Immature natural killer cell (primary cell): ENCODE data around the gene GRM3. TPM values are rescaled to one million over a fixed set of nuclear protein-coding genes. Genes with fewer than 3 reads are reported as not detected.

Source experiments
- DNase-seq, 3 donors: peaks; one replicate each; pipeline ENCODE4 v3.0.0; 2022; ENCODE audit warnings: mixed read lengths in 1 of 3
- H3K27ac Mint-ChIP-seq, 6 donors: one replicate each; pipeline ENCODE4 v1.8.0; 2020; ENCODE audit warnings: mixed read lengths in 6 of 6, mild to moderate bottlenecking in 5 of 6, inconsistent platforms in 4 of 6, moderate library complexity in 3 of 6
- H3K27me3 Mint-ChIP-seq, 3 donors: one replicate each; pipeline ENCODE4 v1.8.0; 2020 to 2021; ENCODE audit warnings: low read depth in 3 of 3, mild to moderate bottlenecking in 3 of 3, mixed read lengths in 3 of 3, moderate library complexity in 3 of 3, inconsistent platforms in 1 of 3
- H3K36me3 Mint-ChIP-seq, 3 donors: one replicate each; pipeline ENCODE4 v1.8.0; 2020; ENCODE audit warnings: mixed read lengths in 3 of 3, inconsistent platforms in 2 of 3, mild to moderate bottlenecking in 2 of 3
- H3K4me1 Mint-ChIP-seq, 2 donors: one replicate each; pipeline ENCODE4 v1.8.0; 2020; ENCODE audit warnings: inconsistent platforms in 2 of 2, mild to moderate bottlenecking in 2 of 2, mixed read lengths in 2 of 2, moderate library complexity in 1 of 2
- H3K4me3 Mint-ChIP-seq, 5 donors: one replicate each; pipeline ENCODE4 v1.8.0; 2020; ENCODE audit warnings: mild to moderate bottlenecking in 5 of 5, mixed read lengths in 5 of 5, inconsistent platforms in 3 of 5, moderate library complexity in 3 of 5
- H3K9me3 Mint-ChIP-seq, 6 donors: one replicate each; pipeline ENCODE4 v1.8.0; 2020; ENCODE audit warnings: mild to moderate bottlenecking in 6 of 6, mixed read lengths in 6 of 6, inconsistent platforms in 4 of 6, moderate library complexity in 3 of 6
- polyA plus RNA-seq, 3 donors: library from polyadenylated mRNA; unstranded; fragments of 300-500 nt; fragmentation: Illumina TruSeq; gene quantifications; one replicate each; pipeline ENCODE4 v1.2.3, GENCODE V29; 2021

The GRM3 gene
- polyA plus RNA-seq, 3 donors from 2014 or later, result not detected

DNA sequence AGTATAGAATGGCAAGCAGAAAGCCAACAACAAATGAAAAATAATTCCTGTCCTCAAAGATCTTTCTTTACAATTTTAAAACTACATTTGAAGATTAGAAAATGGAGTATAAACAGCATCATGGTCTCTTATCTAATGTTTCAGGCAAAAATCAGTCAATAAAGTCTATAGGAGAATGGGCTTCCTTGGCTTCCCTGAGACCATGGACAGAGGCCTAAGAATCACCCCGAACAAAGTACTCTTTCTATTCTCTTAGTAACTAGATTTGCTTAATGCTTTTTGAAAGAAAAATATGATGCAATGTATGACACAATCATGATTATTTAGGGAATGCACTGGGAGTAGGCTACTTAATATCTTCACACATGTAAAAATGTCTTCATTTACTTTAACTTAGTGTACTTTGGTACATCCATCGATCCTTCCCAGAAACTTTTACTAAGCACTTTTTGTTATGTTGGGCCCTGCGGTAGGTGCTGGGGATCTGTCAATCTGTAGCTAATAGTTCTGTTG is 17.3 kb downstream of the GRM3 start:
- Mint-ChIP-seq H3K9me3 (peaks cover 2 to 12% (median 2%) of the 10 kb centered on the region in 6 donors), H3K4me3 (no peak overlapping the region), H3K27me3 (peaks cover 0 to 2% (median 0%) of the 10 kb centered on the region in 3 donors), H3K36me3 (no peaks in the 10 kb centered on the region), H3K27ac (no peak overlapping the region), H3K4me1 (no peaks in the 10 kb centered on the region)
- no peak for DNase-seq

DNA sequence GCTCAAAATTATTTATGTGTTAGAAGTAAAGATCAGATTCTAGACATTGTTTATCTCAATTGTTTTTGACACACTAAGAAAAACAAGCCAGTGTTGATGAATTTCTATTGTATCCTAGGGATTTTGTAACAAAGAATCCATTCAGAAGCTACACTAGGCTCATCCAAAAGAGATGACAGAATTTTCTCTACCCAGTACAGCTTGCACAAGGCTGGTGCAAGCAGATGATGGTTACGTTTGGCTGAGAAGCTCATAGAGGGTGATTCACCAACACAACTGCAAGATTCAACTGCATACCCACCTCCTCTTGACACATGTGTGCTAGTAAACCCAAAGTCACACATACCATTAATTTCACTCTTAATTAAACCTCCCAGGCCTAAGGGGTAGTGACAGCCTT is 20.8 kb downstream of the GRM3 start:
- no peak overlapping the region for H3K27ac Mint-ChIP-seq

GRCh38 chr7:86664991-86665390 is 21.3 kb downstream of the GRM3 start:
- Mint-ChIP-seq H3K36me3 (no peaks in the 10 kb centered on the region), H3K27me3 (peaks cover 0 to 2% (median 0%) of the 10 kb centered on the region in 3 donors), H3K4me1 (no peaks in the 10 kb centered on the region), H3K27ac (no peak overlapping the region), H3K9me3 (peaks cover 2 to 24% (median 4%) of the 10 kb centered on the region in 6 donors), H3K4me3 (no peak overlapping the region)
- DNase-seq, result no peak

More for the DNA sequence above, 20.8 kb downstream of the GRM3 start:
- DNase-seq, result no peak
- Mint-ChIP-seq H3K4me3 (no peak overlapping the region), H3K27me3 (peaks cover 0 to 2% (median 0%) of the 10 kb centered on the region in 3 donors), H3K9me3 (peaks cover 0 to 19% (median 2%) of the 10 kb centered on the region in 6 donors), H3K4me1 (no peaks in the 10 kb centered on the region), H3K36me3 (no peaks in the 10 kb centered on the region)

DNA sequence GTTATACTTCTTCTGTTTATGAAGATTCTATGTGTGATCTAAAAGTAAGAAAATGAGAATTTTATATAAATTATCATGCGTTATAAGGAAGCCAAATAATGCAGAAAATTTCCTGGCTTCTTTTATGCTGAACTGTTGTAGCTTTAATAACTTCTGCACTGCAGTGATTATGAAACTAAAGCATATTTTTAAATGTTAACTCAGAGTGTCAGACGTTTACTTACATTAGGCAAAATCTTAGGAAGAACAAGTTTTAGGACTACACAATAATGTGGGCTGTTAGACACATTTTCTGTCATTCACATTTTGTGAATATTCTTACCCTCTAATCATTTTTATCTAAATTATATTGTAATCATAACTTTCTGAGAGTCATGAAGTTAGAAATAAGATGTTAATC is 22.0 kb downstream of the GRM3 start:
- Mint-ChIP-seq H3K9me3 (peaks cover 2 to 24% (median 6%) of the 10 kb centered on the region in 6 donors), H3K36me3 (no peaks in the 10 kb centered on the region), H3K4me3 (no peak overlapping the region), H3K4me1 (no peaks in the 10 kb centered on the region), H3K27me3 (peaks cover 0 to 2% (median 2%) of the 10 kb centered on the region in 3 donors), H3K27ac (no peak overlapping the region)
- DNase-seq, result no peak

GRCh38 chr7:86667732-86668131 is 24.0 kb downstream of the GRM3 start:
- Mint-ChIP-seq H3K4me1 (no peaks in the 10 kb centered on the region), H3K36me3 (no peaks in the 10 kb centered on the region), H3K27me3 (peaks cover 0 to 2% (median 2%) of the 10 kb centered on the region in 3 donors), H3K4me3 (no peak overlapping the region), H3K27ac (no peak overlapping the region), H3K9me3 (peaks cover 2 to 36% (median 9%) of the 10 kb centered on the region in 6 donors)
- DNase-seq, result no peak

- DNase-seq, result no peak
- Mint-ChIP-seq H3K27ac (no peak overlapping the region), H3K4me3 (no peak overlapping the region), H3K9me3 (peaks cover 2 to 38% (median 10%) of the 10 kb centered on the region in 6 donors), H3K36me3 (no peaks in the 10 kb centered on the region), H3K4me1 (no peaks in the 10 kb centered on the region), H3K27me3 (peaks cover 0 to 2% (median 2%) of the 10 kb centered on the region in 3 donors)
These were observed 24.6 kb downstream of the GRM3 start for GRCh38 chr7:86668315-86668714.

DNA sequence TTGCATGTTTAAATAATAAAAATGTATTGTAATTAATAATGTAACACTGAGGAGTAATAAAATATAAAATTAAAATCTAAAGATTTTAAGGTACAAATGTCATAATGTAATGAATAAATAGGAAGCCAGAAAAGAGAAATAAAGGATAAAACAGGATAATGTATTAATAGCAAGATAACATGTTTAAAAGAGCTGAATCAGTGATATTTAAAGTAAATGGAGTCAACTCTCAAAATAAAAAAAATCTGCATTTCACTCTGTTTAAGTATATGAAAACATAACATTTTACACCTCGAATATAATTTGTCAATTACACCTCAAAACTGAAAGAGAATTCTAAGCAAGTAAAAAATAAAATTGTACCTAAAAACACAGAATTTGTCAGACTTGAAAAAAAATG is 44.1 kb downstream of the GRM3 start:
- Mint-ChIP-seq H3K27ac (no peak overlapping the region), H3K27me3 (no peaks in the 10 kb centered on the region), H3K36me3 (no peaks in the 10 kb centered on the region), H3K4me3 (no peak overlapping the region), H3K9me3 (peaks cover 0 to 12% (median 5%) of the 10 kb centered on the region in 6 donors), H3K4me1 (no peaks in the 10 kb centered on the region)
- DNase-seq, result no peak

DNA sequence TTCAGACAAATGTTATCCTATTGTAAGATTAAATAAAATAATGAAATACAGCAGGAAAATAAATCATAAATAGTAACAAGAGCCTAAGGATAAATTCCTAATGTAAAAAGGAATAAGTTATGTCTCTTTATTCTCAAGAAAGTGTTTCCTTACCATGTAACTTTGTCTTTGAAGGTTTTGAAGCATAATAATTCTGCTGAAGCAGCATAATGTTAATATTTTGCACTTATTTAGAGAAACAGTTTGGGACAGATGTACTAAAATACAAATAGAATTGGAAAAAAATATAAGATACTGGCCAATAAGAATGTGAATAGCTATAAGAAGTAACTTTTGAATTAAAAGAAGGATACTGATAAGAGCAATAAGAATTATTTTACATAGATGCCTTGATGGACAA is 45.7 kb downstream of the GRM3 start:
- H3K27me3 Mint-ChIP-seq, result no peaks in the 10 kb centered on the region
- H3K27ac Mint-ChIP-seq, result no peak overlapping the region
- no peak overlapping the region for H3K4me3 Mint-ChIP-seq
- peaks cover 0 to 8% (median under 1%) of the 10 kb centered on the region in 6 donors for H3K9me3 Mint-ChIP-seq
- no peaks in the 10 kb centered on the region for H3K4me1 Mint-ChIP-seq
- H3K36me3 Mint-ChIP-seq, result no peaks in the 10 kb centered on the region
- no peak for DNase-seq

- no peaks in the 10 kb centered on the region for H3K36me3 Mint-ChIP-seq
- H3K4me3 Mint-ChIP-seq, result no peak overlapping the region
- no peak for DNase-seq
- no peaks in the 10 kb centered on the region for H3K27me3 Mint-ChIP-seq
- no peak overlapping the region for H3K27ac Mint-ChIP-seq
- H3K9me3 Mint-ChIP-seq, result peaks cover 0 to 6% (median 2%) of the 10 kb centered on the region in 6 donors
- no peaks in the 10 kb centered on the region for H3K4me1 Mint-ChIP-seq
These were observed 49.0 kb downstream of the GRM3 start for GRCh38 chr7:86692755-86693154.

GRCh38 chr7:86706406-86706805 is 62.7 kb downstream of the GRM3 start:
- Mint-ChIP-seq H3K4me3 (no peak overlapping the region), H3K27ac (no peak overlapping the region), H3K4me1 (no peaks in the 10 kb centered on the region), H3K36me3 (no peaks in the 10 kb centered on the region), H3K27me3 (peaks cover 0 to under 1% (median 0%) of the 10 kb centered on the region in 3 donors), H3K9me3 (peaks cover 0 to 17% (median 8%) of the 10 kb centered on the region in 6 donors)
- no peak for DNase-seq

- H3K4me1 Mint-ChIP-seq, result no peaks in the 10 kb centered on the region
- H3K27me3 Mint-ChIP-seq, result peaks cover 0 to 3% (median 0%) of the 10 kb centered on the region in 3 donors
- H3K36me3 Mint-ChIP-seq, result no peaks in the 10 kb centered on the region
- peaks cover 2 to 18% (median 9%) of the 10 kb centered on the region in 6 donors for H3K9me3 Mint-ChIP-seq
- no peak overlapping the region for H3K27ac Mint-ChIP-seq
- no peak for DNase-seq
- H3K4me3 Mint-ChIP-seq, result no peak overlapping the region
These were observed 64.4 kb downstream of the GRM3 start for GRCh38 chr7:86708031-86708680.

GRCh38 chr7:86720306-86720705 is 76.6 kb downstream of the GRM3 start:
- no peak for DNase-seq
- Mint-ChIP-seq H3K27me3 (no peaks in the 10 kb centered on the region), H3K27ac (no peak overlapping the region), H3K4me1 (no peaks in the 10 kb centered on the region), H3K4me3 (no peak overlapping the region), H3K9me3 (peaks cover 5 to 13% (median 10%) of the 10 kb centered on the region in 6 donors), H3K36me3 (no peaks in the 10 kb centered on the region)

DNA sequence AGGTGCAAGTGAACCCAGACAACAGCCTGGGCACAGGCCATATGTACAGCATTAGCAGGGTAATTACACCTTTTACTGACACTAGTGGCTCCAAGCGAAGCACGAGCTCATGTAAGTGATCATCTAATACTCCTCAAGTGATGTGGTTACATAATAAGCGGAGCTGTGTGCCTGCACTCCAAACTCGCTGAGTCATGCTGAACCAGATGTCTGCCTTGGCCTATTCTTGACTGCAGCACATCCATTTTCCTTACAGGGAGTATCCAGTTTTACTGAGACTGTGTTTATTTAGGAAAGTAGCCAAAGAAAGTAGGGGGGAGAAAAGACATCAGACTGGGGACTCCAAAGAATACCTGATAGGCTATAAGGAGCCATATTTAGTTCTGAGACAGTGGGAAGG is 90.1 kb downstream of the GRM3 start:
- H3K27ac Mint-ChIP-seq, result no peak overlapping the region
- H3K4me1 Mint-ChIP-seq, result no peaks in the 10 kb centered on the region
- no peaks in the 10 kb centered on the region for H3K27me3 Mint-ChIP-seq
- H3K4me3 Mint-ChIP-seq, result no peak overlapping the region
- H3K36me3 Mint-ChIP-seq, result no peaks in the 10 kb centered on the region
- DNase-seq, result no peak
- H3K9me3 Mint-ChIP-seq, result peaks cover 5 to 30% (median 15%) of the 10 kb centered on the region in 6 donors

DNA sequence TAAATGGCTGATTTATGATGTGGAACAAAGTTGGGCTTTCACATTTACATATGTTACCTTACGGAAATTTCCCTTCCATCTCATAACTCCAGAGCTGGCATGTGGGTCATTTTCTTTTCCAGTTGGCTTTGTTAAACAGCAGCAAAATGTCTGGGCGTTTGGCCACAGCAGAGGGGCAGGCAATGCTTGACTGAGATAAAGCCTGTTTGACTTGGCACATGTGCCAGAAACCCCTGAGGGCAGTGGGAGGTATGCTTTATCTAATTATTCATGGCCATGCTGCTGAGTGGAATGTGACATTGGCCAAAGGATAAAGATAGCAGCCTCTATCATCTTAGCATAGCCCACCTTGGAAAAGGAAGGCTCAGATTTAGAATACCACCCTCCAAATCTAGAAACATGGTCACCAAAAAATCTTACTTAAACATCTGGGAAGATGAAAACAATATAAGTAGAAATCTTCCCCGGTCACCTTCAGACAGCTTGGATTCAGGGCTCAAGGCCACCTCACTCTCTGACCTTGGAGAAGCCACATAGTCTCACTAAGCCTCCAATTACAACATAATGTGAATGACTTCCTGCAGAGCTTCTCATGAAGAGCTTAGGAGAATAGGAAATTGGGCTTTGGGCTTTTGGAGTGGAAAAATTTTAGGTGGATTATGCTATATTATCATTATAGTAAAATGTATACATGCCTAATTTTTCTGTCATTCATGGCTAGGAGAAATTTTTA is 101.5 kb downstream of the GRM3 start:
- H3K27me3 Mint-ChIP-seq, result no peaks in the 10 kb centered on the region
- no peaks in the 10 kb centered on the region for H3K36me3 Mint-ChIP-seq
- no peaks in the 10 kb centered on the region for H3K4me1 Mint-ChIP-seq
- H3K27ac Mint-ChIP-seq, result no peak overlapping the region
- no peak for DNase-seq
- H3K4me3 Mint-ChIP-seq, result no peak overlapping the region
- H3K9me3 Mint-ChIP-seq, result peaks cover 0 to 4% (median 1%) of the 10 kb centered on the region in 6 donors
